Caco-2 (cell line): ENCODE measurements around the gene KCNIP1. TPM values are rescaled to one million over a fixed set of nuclear protein-coding genes. Genes with fewer than 3 reads are reported as not detected.

ENCODE experiments used
- BruUV-seq: library from RNA; stranded (reverse); fragments of 400-500 nt; replicated peaks from 2 replicates; lab custom pipeline; 2021; lab: Mats Ljungman, UMichigan
- CTCF ChIA-PET: fragments of 300-600 bp; sonication (Branson Sonifier 250); formaldehyde crosslinking; loops from one replicate; lab custom pipeline; 2022; ENCODE audit warnings: antibody characterized with exemption; lab: Charles Lee
- POLR2A ChIA-PET: fragments of 300-600 bp; sonication (Branson Sonifier 250); formaldehyde crosslinking; loops from one replicate; lab custom pipeline; 2022; ENCODE audit warnings: antibody characterized with exemption; lab: Charles Lee
- DNase-seq, 2 experiments: peaks; one replicate each; pipeline versions ENCODE4 v3.0.0 to v3.0.0-alpha.2; 2020 to 2022
- H3K27me3 ChIP-seq: replicated peaks from 2 replicates; pipeline ENCODE4 v1.6.0; 2011; ENCODE audit warnings: low read length; ENCODE audit not compliant: control insufficient read depth, insufficient read depth
- H3K36me3 ChIP-seq: 2 replicates; pipeline ENCODE4 v1.5.1; 2011; ENCODE audit warnings: low read length; ENCODE audit not compliant: control insufficient read depth, insufficient read depth
- H3K4me1 ChIP-seq: fragments of 250-450 bp; sonication (Bioruptor Pico); 2 replicates; pipeline ENCODE4 v1.5.1; 2020; ENCODE audit warnings: mild to moderate bottlenecking
- H3K4me3 ChIP-seq: 2 replicates; pipeline ENCODE4 v1.5.1; 2011; ENCODE audit warnings: low read depth, mild to moderate bottlenecking, control low read depth, low read length
- H3K9me3 ChIP-seq: fragments of 250-450 bp; sonication (Bioruptor Pico); 2 replicates; pipeline ENCODE4 v1.5.1; 2020; ENCODE audit warnings: mild to moderate bottlenecking, moderate library complexity
- H3K27ac Mint-ChIP-seq: one replicate; pipeline ENCODE4 v1.8.0; 2022; ENCODE audit warnings: mixed read lengths; ENCODE audit not compliant: unreplicated experiment
- H3K27me3 Mint-ChIP-seq: one replicate; pipeline ENCODE4 v1.8.0; 2022; ENCODE audit warnings: mixed read lengths; ENCODE audit not compliant: insufficient read depth, unreplicated experiment
- H3K36me3 Mint-ChIP-seq: one replicate; pipeline ENCODE4 v1.8.0; 2022; ENCODE audit warnings: mild to moderate bottlenecking, mixed read lengths; ENCODE audit not compliant: insufficient read depth, unreplicated experiment
- H3K4me1 Mint-ChIP-seq: one replicate; pipeline ENCODE4 v1.8.0; 2022; ENCODE audit warnings: low read depth, mixed read lengths; ENCODE audit not compliant: unreplicated experiment
- H3K4me3 Mint-ChIP-seq: one replicate; pipeline ENCODE4 v1.8.0; 2022; ENCODE audit warnings: mild to moderate bottlenecking, moderate library complexity, mixed read lengths; ENCODE audit not compliant: unreplicated experiment
- H3K9me3 Mint-ChIP-seq: one replicate; pipeline ENCODE4 v1.8.0; 2022; ENCODE audit warnings: mixed read lengths; ENCODE audit not compliant: unreplicated experiment
- intact Hi-C: fragments of 100-400 bp; cut with micrococcal nuclease; formaldehyde crosslinking; loops from one replicate; pipeline ENCODE4 v1.10.0; 2022; ENCODE audit not compliant: unreplicated experiment
- total RNA-seq: library from RNA; stranded (reverse); gene quantifications from 2 replicates; pipeline ENCODE4 v1.2.3, GENCODE V29; 2022
- TF ChIP-seq, protein P1 (sequence below), 2 experiments: fragments of 200-600 bp in 1 of 2; IDR thresholded peaks; 1 replicate in 1 of 2; 2 replicates in 1 of 2; pipeline versions ENCODE4 v1.5.1 to v1.8.0; 2011 to 2022; ENCODE audit warnings: antibody characterized with exemption in 1 of 2, control low read depth in 1 of 2, inconsistent platforms in 1 of 2, low read depth in 1 of 2, low read length in 1 of 2, mild to moderate bottlenecking in 1 of 2, moderate library complexity in 1 of 2; ENCODE audit not compliant: insufficient read depth in 1 of 2, severe bottlenecking in 1 of 2, unreplicated experiment in 1 of 2

KCNIP1 gene
- total RNA-seq, 1 experiment from 2014 or later: not detected

DNA sequence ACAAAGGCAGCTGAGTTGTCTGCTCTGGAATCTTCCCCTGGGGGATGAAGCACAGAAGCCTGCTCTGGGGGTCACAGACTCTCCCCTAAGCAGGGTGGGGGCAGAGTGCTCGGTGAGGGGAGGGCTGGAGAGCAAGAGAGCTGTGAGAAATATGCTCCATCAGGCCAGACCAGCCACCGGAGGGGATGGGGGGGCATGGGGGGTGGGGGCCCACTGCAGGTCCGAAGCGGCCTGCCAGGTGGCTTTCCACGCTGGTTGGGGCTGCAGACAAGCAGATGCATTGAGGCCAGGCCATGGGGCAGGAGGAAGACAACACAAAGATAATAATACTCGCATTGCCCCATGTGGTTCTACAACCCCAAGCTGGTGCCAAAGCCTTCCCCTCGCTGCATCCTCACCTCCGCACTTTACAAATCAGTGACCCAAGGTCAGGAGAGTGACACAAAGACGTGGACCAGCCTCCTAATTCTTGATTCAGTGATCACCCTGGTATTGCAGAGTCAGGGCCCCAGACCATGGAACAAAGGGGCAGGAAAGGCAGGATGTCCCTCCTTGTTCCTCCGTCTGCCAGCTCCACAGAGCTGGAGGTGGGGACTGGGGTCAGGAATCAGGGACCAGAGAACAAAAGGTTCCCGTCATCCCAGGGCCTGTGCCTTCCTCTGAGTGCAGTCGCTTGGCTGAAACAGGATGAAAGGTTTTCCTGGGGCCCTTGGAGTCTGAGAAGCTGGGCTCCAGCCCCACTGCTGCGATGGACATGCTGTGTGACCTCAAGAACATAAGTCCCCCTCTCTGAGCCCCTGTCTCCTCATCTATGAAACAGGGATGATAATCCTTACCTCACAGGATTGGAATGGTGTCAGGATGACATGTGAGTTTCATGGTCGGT lies 242.5 kb downstream of the KCNIP1 start:
- H3K4me3 Mint-ChIP-seq: peak overlapping the region; percentile 19
- POLR2A ChIA-PET: interaction anchor here (1.3 kb wide), 1 partner anchor 45 kb away, joined by 3 read pairs; no protein-coding TSS in a partner anchor
- CTCF ChIA-PET: interaction anchor here (0.5 to 3.9 kb wide), 6 partner anchors 24 to 181 kb away, joined by 3 to 115 read pairs (median 6); no protein-coding TSS in a partner anchor
- Histone ChIP-seq H3K4me3 (no peak overlapping the region), H3K36me3 (no peaks in the 10 kb centered on the region), H3K27me3 (no peaks in the 10 kb centered on the region), H3K9me3 (no peaks in the 10 kb centered on the region), H3K4me1 (peaks cover 41% of the 10 kb centered on the region)
- TF ChIP-seq, protein P1, sequence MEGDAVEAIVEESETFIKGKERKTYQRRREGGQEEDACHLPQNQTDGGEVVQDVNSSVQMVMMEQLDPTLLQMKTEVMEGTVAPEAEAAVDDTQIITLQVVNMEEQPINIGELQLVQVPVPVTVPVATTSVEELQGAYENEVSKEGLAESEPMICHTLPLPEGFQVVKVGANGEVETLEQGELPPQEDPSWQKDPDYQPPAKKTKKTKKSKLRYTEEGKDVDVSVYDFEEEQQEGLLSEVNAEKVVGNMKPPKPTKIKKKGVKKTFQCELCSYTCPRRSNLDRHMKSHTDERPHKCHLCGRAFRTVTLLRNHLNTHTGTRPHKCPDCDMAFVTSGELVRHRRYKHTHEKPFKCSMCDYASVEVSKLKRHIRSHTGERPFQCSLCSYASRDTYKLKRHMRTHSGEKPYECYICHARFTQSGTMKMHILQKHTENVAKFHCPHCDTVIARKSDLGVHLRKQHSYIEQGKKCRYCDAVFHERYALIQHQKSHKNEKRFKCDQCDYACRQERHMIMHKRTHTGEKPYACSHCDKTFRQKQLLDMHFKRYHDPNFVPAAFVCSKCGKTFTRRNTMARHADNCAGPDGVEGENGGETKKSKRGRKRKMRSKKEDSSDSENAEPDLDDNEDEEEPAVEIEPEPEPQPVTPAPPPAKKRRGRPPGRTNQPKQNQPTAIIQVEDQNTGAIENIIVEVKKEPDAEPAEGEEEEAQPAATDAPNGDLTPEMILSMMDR (IDR thresholded peaks at IDR 0.05; ENCODE audit: insufficient read depth in 1 of 2, low read depth in 1 of 2, low read length in 1 of 2, severe bottlenecking in 1 of 2, unreplicated experiment in 1 of 2): no peak
- H3K9me3 Mint-ChIP-seq: no peaks in the 10 kb centered on the region
- H3K27ac Mint-ChIP-seq: peak overlapping the region; percentile 70
- peaks cover 5% of the 10 kb centered on the region for H3K4me1 Mint-ChIP-seq
- no peak for DNase-seq
- peaks cover 13% of the 10 kb centered on the region for H3K27me3 Mint-ChIP-seq
- no TSS peak for BruUV-seq
- no peaks in the 10 kb centered on the region for H3K36me3 Mint-ChIP-seq
- intact Hi-C loops: loop anchor here (1.0 to 10.0 kb wide), 4 partner anchors 11 to 596 kb away; no protein-coding TSS in a partner anchor

DNA sequence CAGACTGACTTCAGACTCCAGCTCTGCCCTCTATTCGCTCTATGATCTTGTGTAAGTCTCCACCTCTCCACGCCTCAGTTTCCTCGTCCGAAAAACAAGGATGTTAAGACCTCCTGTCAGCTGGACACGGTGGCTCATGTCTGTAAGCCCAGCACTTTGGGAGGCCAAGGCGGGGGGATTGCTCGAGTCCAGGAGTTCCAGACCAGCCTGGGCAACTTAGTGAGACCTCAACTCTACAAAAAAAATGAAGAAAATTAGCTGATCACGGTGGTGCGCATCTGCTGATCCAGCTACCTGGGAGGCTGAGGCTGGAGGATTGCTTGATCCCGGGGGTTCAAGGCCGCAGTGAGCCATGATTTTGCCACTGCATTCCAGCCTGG lies 243.1 kb downstream of the KCNIP1 start:
- POLR2A ChIA-PET: no interaction called here
- CTCF ChIA-PET: interaction anchor here (2.4 kb wide), 1 partner anchor 42 kb away, joined by 11 read pairs; no protein-coding TSS in a partner anchor
- Mint-ChIP-seq H3K4me1 (peaks cover 5% of the 10 kb centered on the region), H3K27ac (peak overlapping the region; percentile 70), H3K4me3 (no peak overlapping the region), H3K9me3 (no peaks in the 10 kb centered on the region), H3K27me3 (peaks cover 8% of the 10 kb centered on the region), H3K36me3 (no peaks in the 10 kb centered on the region)
- BruUV-seq: no TSS peak
- Histone ChIP-seq H3K27me3 (no peaks in the 10 kb centered on the region), H3K4me3 (no peak overlapping the region), H3K36me3 (no peaks in the 10 kb centered on the region), H3K9me3 (no peaks in the 10 kb centered on the region), H3K4me1 (peaks cover 41% of the 10 kb centered on the region)
- no peak for DNase-seq
- intact Hi-C loops: loop anchor here (1.0 to 10.0 kb wide), 4 partner anchors 10 to 595 kb away; no protein-coding TSS in a partner anchor
- TF ChIP-seq, protein P1 (IDR thresholded peaks at IDR 0.05; ENCODE audit: insufficient read depth in 1 of 2, low read depth in 1 of 2, low read length in 1 of 2, severe bottlenecking in 1 of 2, unreplicated experiment in 1 of 2): no peak

DNA sequence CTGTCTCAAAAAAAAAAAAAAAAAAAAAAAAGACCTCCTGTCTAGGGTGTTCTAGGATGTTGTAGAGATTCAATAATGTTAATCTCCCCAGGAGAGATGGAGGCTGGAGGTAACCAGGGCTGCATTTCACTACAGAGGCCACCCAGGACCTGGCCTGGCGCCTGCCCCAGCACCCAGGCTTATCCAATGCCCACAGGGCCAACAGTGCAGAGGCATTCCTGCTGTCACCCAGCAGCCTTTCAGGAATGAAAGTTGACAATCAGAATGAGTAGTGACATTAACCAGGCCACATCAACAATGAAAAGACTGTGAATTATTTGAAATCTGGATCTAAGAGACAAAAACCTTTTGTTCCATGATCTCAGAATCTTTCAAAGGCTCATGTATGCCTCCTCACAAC lies 243.5 kb downstream of the KCNIP1 start:
- BruUV-seq: no TSS peak
- H3K27ac Mint-ChIP-seq: peak overlapping the region; percentile 70
- intact Hi-C loops: loop anchor here (5.0 to 10.0 kb wide), 3 partner anchors 167 to 595 kb away; no protein-coding TSS in a partner anchor
- CTCF ChIA-PET: no interaction called here
- peaks cover 5% of the 10 kb centered on the region for H3K4me1 Mint-ChIP-seq
- TF ChIP-seq, protein P1 (IDR thresholded peaks at IDR 0.05; ENCODE audit: insufficient read depth in 1 of 2, low read depth in 1 of 2, low read length in 1 of 2, severe bottlenecking in 1 of 2, unreplicated experiment in 1 of 2): no peak
- no peak for DNase-seq
- no peak overlapping the region for H3K4me3 Mint-ChIP-seq
- Histone ChIP-seq H3K9me3 (no peaks in the 10 kb centered on the region), H3K36me3 (no peaks in the 10 kb centered on the region), H3K4me1 (peaks cover 41% of the 10 kb centered on the region), H3K27me3 (no peaks in the 10 kb centered on the region), H3K4me3 (no peak overlapping the region)
- no peaks in the 10 kb centered on the region for H3K9me3 Mint-ChIP-seq
- H3K36me3 Mint-ChIP-seq: no peaks in the 10 kb centered on the region
- H3K27me3 Mint-ChIP-seq: peaks cover 6% of the 10 kb centered on the region
- POLR2A ChIA-PET: no interaction called here
